ENCODE results near the gene RPL7A. TPM values are rescaled to one million over a fixed set of nuclear protein-coding genes. Genes with fewer than 3 reads are reported as not detected.

RPL7A gene
- total RNA-seq, 4 donors from 2014 or later, result 1,757 to 2,575 (median 2,004) TPM

DNA sequence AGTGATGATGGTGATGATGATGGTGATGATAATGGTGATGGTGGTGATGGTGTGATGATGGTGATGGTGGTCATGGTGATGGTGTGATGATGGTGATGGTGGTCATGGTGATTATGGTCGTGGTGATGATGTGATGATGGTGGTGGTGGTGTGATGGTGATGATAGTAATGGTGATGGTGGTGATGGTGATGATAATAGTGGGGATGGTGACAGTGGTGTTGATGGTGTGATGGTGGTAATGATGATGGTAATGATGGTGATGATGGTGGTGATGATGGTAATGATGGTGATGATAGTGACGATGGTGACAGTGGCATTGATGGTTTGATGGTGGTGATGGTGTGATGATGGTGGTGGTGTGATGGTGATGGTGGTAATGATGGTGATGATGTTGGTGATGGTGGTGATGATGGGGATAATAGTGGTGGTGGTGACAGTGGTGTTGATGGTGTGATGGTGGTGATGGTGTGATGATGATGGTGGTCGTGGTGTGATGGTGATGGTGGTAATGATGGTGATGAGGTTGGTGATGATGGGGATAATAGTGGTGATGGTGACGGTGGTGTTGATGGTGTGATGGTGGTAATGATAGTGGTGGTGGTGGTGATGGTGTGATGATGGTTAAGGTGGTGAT is 34.6 kb downstream of the RPL7A start:
- H3K4me3 ChIP-seq, result no peak overlapping the region
- TF ChIP-seq POLR2A (IDR thresholded peaks at IDR 0.05) (no peak), CTCF (IDR thresholded peaks at IDR 0.05) (no peak), EP300 (IDR thresholded peaks at IDR 0.05) (no peak)
- no peaks in the 10 kb centered on the region for H3K36me3 ChIP-seq
- 91 to 96% methylated on average over 4 of the region's 4 CpGs for WGBS, 2 donors
- H3K9me3 ChIP-seq, result peaks cover 0 to 5% (median 0%) of the 10 kb centered on the region in 4 donors
- H3K27me3 ChIP-seq, result no peaks in the 10 kb centered on the region
- peaks cover 0 to 7% (median 0%) of the 10 kb centered on the region in 4 donors for H3K4me1 ChIP-seq
- H3K27ac ChIP-seq, result no peak overlapping the region
- no peak for DNase-seq (ENCODE audit: low spot score in 2 of 2)

GRCh38 chr9:133383438-133383837 is 35.4 kb downstream of the RPL7A start:
- no peak for TF ChIP-seq EP300 (IDR thresholded peaks at IDR 0.05)
- TF ChIP-seq CTCF (IDR thresholded peaks at IDR 0.05), result no peak
- no peak for TF ChIP-seq POLR2A (IDR thresholded peaks at IDR 0.05)
- H3K36me3 ChIP-seq, result no peaks in the 10 kb centered on the region
- H3K27me3 ChIP-seq, result no peaks in the 10 kb centered on the region
- H3K4me3 ChIP-seq, result no peak overlapping the region
- H3K9me3 ChIP-seq, result no peaks in the 10 kb centered on the region
- no peak for DNase-seq (ENCODE audit: low spot score in 2 of 2)
- H3K4me1 ChIP-seq, result peaks cover 0 to 7% (median 0%) of the 10 kb centered on the region in 4 donors
- WGBS, 2 donors, result 93 to 99% methylated on average over 3 of the region's 3 CpGs
- H3K27ac ChIP-seq, result no peak overlapping the region

- 86 to 90% methylated on average over 17 of the region's 17 CpGs for WGBS, 2 donors
- TF ChIP-seq CTCF (IDR thresholded peaks at IDR 0.05) (no peak), EP300 (IDR thresholded peaks at IDR 0.05) (no peak), POLR2A (IDR thresholded peaks at IDR 0.05) (no peak)
- H3K4me1 ChIP-seq, result no peaks in the 10 kb centered on the region
- H3K27ac ChIP-seq, result no peak overlapping the region
- DNase-seq (ENCODE audit: low spot score in 2 of 2), result no peak
- no peaks in the 10 kb centered on the region for H3K36me3 ChIP-seq
- no peaks in the 10 kb centered on the region for H3K27me3 ChIP-seq
- no peak overlapping the region for H3K4me3 ChIP-seq
- no peaks in the 10 kb centered on the region for H3K9me3 ChIP-seq
Measured at GRCh38 chr9:133384736-133385321, 36.8 kb downstream of the RPL7A start.

- TF ChIP-seq CTCF (IDR thresholded peaks at IDR 0.05), result no peak
- TF ChIP-seq POLR2A (IDR thresholded peaks at IDR 0.05), result no peak
- TF ChIP-seq EP300 (IDR thresholded peaks at IDR 0.05), result no peak
- WGBS, 2 donors, result 86 to 88% methylated on average over 13 to 14 of the region's 14 CpGs
- H3K4me3 ChIP-seq, result no peak overlapping the region
Measured at GRCh38 chr9:133385452-133385851, 37.4 kb downstream of the RPL7A start.

DNA sequence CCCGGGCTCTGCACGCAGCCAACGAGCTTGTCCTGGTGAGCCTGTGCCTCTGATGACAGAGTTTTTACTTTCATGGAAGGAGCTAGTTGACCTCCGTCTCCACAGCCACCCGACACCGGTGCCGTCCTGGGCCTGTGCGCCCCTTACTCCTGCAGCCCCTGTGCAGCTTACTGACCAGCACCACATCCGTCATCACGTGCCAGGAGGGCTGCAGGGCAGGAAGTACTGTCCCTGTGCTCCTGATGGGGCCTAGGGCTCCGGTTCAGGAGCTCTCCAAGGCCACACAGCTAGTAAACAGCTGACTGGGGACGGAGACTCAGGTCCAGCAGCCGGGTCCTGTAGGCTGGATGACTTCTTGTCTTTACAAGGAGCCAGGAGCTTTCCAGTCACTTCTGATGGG is 38.3 kb downstream of the RPL7A start:
- no peak for DNase-seq (ENCODE audit: low spot score in 2 of 2)
- Histone ChIP-seq H3K4me3 (no peak overlapping the region), H3K27me3 (peaks cover 0 to 5% of the 10 kb centered on the region in 2 donors), H3K9me3 (no peaks in the 10 kb centered on the region), H3K36me3 (no peaks in the 10 kb centered on the region), H3K4me1 (no peaks in the 10 kb centered on the region), H3K27ac (no peak overlapping the region)
- TF ChIP-seq EP300 (IDR thresholded peaks at IDR 0.05) (no peak), CTCF (IDR thresholded peaks at IDR 0.05) (no peak), POLR2A (IDR thresholded peaks at IDR 0.05) (no peak)
- WGBS, 2 donors, result 77 to 81% methylated on average over 10 to 13 of the region's 13 CpGs

More at GRCh38 chr9:133385452-133385851, 37.4 kb downstream of the RPL7A start:
- Histone ChIP-seq H3K27me3 (no peaks in the 10 kb centered on the region), H3K27ac (no peak overlapping the region), H3K9me3 (no peaks in the 10 kb centered on the region), H3K36me3 (no peaks in the 10 kb centered on the region), H3K4me1 (no peaks in the 10 kb centered on the region)
- DNase-seq (ENCODE audit: low spot score in 2 of 2), result no peak

Data from tibial nerve (tissue), 4 donors.